Progenitor cell of endocrine pancreas (in vitro differentiated cells): ENCODE results near the gene ACAP3. TPM values are rescaled to one million over a fixed set of nuclear protein-coding genes. Genes with fewer than 3 reads are reported as not detected.

Experiments used
- DNase-seq: peaks from one replicate; pipeline ENCODE4 v3.0.0; 2021; ENCODE audit warnings: low spot score; ENCODE audit not compliant: unreplicated experiment
- H3K27ac Mint-ChIP-seq: 2 replicates; pipeline ENCODE4 v1.8.0; 2021; ENCODE audit warnings: mild to moderate bottlenecking, moderate library complexity, mixed read lengths
- H3K27me3 Mint-ChIP-seq: 2 replicates; pipeline ENCODE4 v1.8.0; 2021; ENCODE audit warnings: mixed read lengths
- H3K36me3 Mint-ChIP-seq: 2 replicates; pipeline ENCODE4 v1.8.0; 2022; ENCODE audit warnings: mixed read lengths; ENCODE audit not compliant: insufficient read depth
- H3K4me1 Mint-ChIP-seq: 2 replicates; pipeline ENCODE4 v1.8.0; 2021; ENCODE audit warnings: low read depth, mixed read lengths
- H3K4me3 Mint-ChIP-seq: 2 replicates; pipeline ENCODE4 v1.8.0; 2021; ENCODE audit warnings: low read depth, mild to moderate bottlenecking, moderate library complexity, mixed read lengths
- H3K9me3 Mint-ChIP-seq: 2 replicates; pipeline ENCODE4 v1.8.0; 2021; ENCODE audit warnings: low read depth, mixed read lengths
- total RNA-seq: library from RNA; stranded (reverse); gene quantifications from 2 replicates; pipeline ENCODE4 v1.2.1, GENCODE V29; 2021
- TF ChIP-seq, protein P1 (sequence below): fragments of 200-600 bp; sonication (generic); IDR thresholded peaks from one replicate; pipeline ENCODE4 v1.5.0; 2021; ENCODE audit warnings: antibody characterized with exemption, mild to moderate bottlenecking; ENCODE audit not compliant: unreplicated experiment

ACAP3 gene
- total RNA-seq, 1 donor from 2014 or later = 111 TPM

DNA sequence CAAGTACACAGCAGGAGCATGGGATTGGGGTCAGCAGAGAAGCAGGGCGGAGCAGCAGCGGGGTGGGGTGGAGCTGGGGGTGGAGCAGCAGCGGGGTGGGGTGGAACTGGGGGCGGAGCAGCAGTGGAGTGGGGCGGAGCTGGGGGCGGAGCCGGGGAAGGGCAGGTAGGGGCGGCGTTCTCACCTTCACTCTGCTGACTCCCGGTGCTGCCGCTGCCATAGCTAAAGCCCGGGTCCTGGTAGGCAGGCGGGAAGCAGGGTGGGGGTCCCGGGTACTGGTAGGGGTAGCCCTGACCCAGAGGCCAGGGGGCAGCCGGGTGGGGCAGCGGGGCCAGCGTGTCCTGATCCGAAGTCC lies 30.0 kb upstream of the ACAP3 start:
- DNase-seq = no peak
- no peak overlapping the region for H3K4me3 Mint-ChIP-seq
- H3K9me3 Mint-ChIP-seq = no peaks in the 10 kb centered on the region
- peaks cover 9% of the 10 kb centered on the region for H3K36me3 Mint-ChIP-seq
- H3K27me3 Mint-ChIP-seq = no peaks in the 10 kb centered on the region
- no peaks in the 10 kb centered on the region for H3K4me1 Mint-ChIP-seq
- no peak overlapping the region for H3K27ac Mint-ChIP-seq
- TF ChIP-seq, protein P1, sequence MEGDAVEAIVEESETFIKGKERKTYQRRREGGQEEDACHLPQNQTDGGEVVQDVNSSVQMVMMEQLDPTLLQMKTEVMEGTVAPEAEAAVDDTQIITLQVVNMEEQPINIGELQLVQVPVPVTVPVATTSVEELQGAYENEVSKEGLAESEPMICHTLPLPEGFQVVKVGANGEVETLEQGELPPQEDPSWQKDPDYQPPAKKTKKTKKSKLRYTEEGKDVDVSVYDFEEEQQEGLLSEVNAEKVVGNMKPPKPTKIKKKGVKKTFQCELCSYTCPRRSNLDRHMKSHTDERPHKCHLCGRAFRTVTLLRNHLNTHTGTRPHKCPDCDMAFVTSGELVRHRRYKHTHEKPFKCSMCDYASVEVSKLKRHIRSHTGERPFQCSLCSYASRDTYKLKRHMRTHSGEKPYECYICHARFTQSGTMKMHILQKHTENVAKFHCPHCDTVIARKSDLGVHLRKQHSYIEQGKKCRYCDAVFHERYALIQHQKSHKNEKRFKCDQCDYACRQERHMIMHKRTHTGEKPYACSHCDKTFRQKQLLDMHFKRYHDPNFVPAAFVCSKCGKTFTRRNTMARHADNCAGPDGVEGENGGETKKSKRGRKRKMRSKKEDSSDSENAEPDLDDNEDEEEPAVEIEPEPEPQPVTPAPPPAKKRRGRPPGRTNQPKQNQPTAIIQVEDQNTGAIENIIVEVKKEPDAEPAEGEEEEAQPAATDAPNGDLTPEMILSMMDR = no peak

DNA sequence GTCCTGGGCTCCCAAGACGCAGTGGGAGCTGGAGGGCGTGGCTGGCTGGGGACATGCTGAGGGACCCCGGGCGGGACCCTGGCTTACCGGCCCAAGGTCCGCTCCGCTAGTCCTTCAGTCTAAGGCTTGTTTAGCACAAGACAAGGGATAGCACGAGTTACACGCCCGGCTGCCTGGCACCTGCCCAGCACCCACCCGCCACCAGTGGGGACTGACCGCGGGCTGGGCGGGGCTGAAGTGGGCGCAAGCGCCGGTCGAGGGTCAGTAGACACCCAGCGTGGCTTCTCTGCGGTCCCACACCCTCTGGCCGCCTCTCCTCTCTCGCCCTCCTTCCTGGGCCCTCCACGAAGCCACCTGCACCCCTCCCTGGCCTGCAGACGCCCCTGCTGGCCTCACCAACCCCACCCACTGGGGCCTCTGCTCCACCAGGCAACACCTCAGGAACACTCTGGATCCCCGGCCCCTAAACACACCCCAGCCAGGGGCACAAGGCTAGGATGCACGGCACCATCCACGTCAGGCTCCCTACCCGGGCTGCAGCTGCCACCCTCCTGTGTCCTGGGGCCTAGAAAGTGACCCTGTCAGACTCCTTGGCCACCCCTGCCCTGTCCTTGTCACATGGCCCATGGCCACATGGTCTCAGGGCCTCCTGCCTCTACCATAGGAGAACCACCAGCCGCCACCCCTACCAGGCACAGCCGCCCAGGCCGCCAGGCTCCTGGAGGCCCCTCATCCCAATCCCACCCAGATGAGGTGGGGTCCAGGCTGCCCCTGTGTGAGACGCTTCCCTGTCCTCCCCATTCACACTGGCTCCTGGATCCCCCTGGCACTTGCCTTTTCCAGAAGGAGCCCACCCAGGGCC lies 29.4 kb upstream of the ACAP3 start:
- H3K27ac Mint-ChIP-seq = no peak overlapping the region
- H3K36me3 Mint-ChIP-seq = peaks cover 9% of the 10 kb centered on the region
- no peak for DNase-seq
- no peaks in the 10 kb centered on the region for H3K27me3 Mint-ChIP-seq
- TF ChIP-seq, protein P1 = no peak
- H3K9me3 Mint-ChIP-seq = no peaks in the 10 kb centered on the region
- no peaks in the 10 kb centered on the region for H3K4me1 Mint-ChIP-seq
- H3K4me3 Mint-ChIP-seq = no peak overlapping the region

DNA sequence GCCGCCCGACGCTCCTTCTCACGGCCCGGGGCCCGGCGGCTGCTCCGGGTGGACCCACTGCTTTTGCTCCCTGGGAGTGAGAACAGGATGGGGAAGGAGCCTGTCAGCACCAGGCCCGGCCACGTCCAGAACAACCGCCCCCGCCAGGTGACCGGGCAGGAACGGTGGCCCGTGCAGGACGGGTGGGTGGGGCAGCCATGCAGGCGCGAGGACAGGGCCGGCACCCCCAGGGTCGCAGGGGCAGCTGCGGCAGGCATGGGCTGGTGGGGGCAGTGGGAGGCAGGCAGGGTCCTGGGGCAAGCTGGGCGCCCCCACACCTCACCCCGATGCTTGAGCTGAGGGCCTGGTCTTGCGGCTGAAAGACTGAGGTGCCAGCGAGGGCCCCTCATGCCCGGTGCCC lies 28.7 kb upstream of the ACAP3 start:
- Mint-ChIP-seq H3K27ac (no peak overlapping the region), H3K4me3 (no peak overlapping the region), H3K36me3 (peaks cover 9% of the 10 kb centered on the region), H3K9me3 (no peaks in the 10 kb centered on the region), H3K27me3 (no peaks in the 10 kb centered on the region), H3K4me1 (no peaks in the 10 kb centered on the region)
- DNase-seq = no peak
- TF ChIP-seq, protein P1 = no peak

DNA sequence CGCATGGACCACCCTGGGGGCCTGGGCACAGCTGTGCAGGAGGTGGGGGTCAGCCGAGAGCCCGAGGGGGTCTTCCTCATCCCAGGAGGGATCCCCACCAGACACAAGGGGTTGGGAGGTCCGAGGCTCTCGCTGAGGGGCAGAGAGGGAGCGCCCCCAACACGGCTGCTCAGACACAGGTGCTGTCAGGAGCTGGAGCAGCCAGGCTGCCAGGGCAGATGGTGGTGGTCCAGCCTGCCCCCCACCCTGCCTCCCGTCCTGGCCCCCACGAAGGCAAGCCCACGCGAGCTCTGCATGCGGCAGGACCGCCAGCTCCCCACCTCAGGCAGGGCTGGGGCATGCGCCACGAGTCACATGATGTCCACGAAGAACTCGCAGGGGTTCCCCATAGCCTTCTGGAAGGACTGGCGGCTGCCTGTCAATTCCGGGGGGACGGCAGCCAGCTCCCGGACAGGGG lies 28.1 kb upstream of the ACAP3 start:
- Mint-ChIP-seq H3K27me3 (no peaks in the 10 kb centered on the region), H3K9me3 (no peaks in the 10 kb centered on the region), H3K4me1 (no peaks in the 10 kb centered on the region), H3K27ac (no peak overlapping the region), H3K4me3 (no peak overlapping the region), H3K36me3 (peaks cover 5% of the 10 kb centered on the region)
- TF ChIP-seq, protein P1 = no peak
- DNase-seq = no peak

DNA sequence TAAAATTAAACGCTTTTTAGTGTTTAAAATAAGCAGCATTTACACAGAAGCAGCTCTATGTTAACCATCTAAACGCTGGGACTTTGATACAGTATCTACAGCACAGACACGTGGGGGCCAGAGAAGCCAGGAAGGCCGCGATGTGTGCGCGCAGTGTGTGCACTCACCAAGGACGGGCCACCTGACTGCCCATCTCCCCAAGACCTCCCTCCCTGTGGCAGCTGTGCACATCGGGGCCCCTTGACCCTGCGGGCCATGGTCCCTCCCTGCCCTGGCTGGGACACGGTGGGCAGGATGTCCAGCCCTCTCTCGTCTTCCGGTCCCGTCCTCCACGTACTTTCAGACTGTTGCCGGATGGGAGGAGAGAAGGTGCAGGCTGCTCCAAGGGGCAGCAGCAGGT lies 27.6 kb upstream of the ACAP3 start:
- Mint-ChIP-seq H3K27ac (peak overlapping the region; percentile 37), H3K4me3 (no peak overlapping the region)

More for the DNA sequence above, 27.6 kb upstream of the ACAP3 start:
- TF ChIP-seq, protein P1 = no peak
- no peaks in the 10 kb centered on the region for H3K4me1 Mint-ChIP-seq
- H3K27me3 Mint-ChIP-seq = no peaks in the 10 kb centered on the region
- H3K9me3 Mint-ChIP-seq = no peaks in the 10 kb centered on the region
- peaks cover 2% of the 10 kb centered on the region for H3K36me3 Mint-ChIP-seq
- DNase-seq = no peak
